Renal cortical epithelial cell (primary cell): Measurements from ENCODE around the gene BMERB1. TPM values are rescaled to one million over a fixed set of nuclear protein-coding genes. Genes with fewer than 3 reads are reported as not detected.
"Not testable (repeated sequence)": the region's sequence is repeated elsewhere in the genome, so short reads cannot be mapped to it uniquely, and the experiment has no call there.

Experiments used
- DNase-seq: peaks from one replicate; pipeline ENCODE4 v3.0.0-alpha.2; 2011; ENCODE audit warnings: low read depth
- total RNA-seq: library from RNA; depleted of rRNA; stranded (reverse); fragments of >200 nt; gene quantifications from 2 replicates; pipeline ENCODE4 v1.2.3, GENCODE V29; 2014

BMERB1 gene
- total RNA-seq, 1 donor from 2014 or later = 12.6 TPM

- peak; percentile 19 for DNase-seq
Measured at GRCh38 chr16:15425861-15426260, 8.5 kb upstream of the BMERB1 start.

- DNase-seq = no peak
Measured at GRCh38 chr16:15426796-15427195, 7.6 kb upstream of the BMERB1 start.

GRCh38 chr16:15427648-15428239, 6.6 kb upstream of the BMERB1 start:
- peak; percentile 60 for DNase-seq

GRCh38 chr16:15430884-15431283, 3.5 kb upstream of the BMERB1 start:
- not testable (repeated sequence) for DNase-seq

GRCh38 chr16:15434079-15434424, 336 bp upstream of the BMERB1 start:
- no peak for DNase-seq

GRCh38 chr16:15435216-15435864, 952 bp downstream of the BMERB1 start:
- DNase-seq = no peak

- no peak for DNase-seq
Measured at GRCh38 chr16:15439102-15439501, 4.7 kb downstream of the BMERB1 start.

- DNase-seq = no peak
Measured at GRCh38 chr16:15439521-15439920, 5.1 kb downstream of the BMERB1 start.

GRCh38 chr16:15440852-15441251, 6.5 kb downstream of the BMERB1 start:
- peak; percentile 48 for DNase-seq

- DNase-seq = not testable (repeated sequence)
Measured at GRCh38 chr16:15442140-15442539, 7.8 kb downstream of the BMERB1 start.

- DNase-seq = no peak
Measured at GRCh38 chr16:15443753-15444152, 9.4 kb downstream of the BMERB1 start.

GRCh38 chr16:15444264-15444663, 9.9 kb downstream of the BMERB1 start:
- no peak for DNase-seq

- no peak for DNase-seq
Measured at GRCh38 chr16:15445450-15445849, 11.1 kb downstream of the BMERB1 start.

GRCh38 chr16:15446901-15447300, 12.5 kb downstream of the BMERB1 start:
- DNase-seq = no peak

GRCh38 chr16:15450624-15451023, 16.2 kb downstream of the BMERB1 start:
- no peak for DNase-seq

GRCh38 chr16:15451098-15451731, 16.8 kb downstream of the BMERB1 start:
- DNase-seq = no peak

- no peak for DNase-seq
Measured at GRCh38 chr16:15452246-15452855, 18.0 kb downstream of the BMERB1 start.

GRCh38 chr16:15453296-15453695, 18.9 kb downstream of the BMERB1 start:
- DNase-seq = not testable (repeated sequence)

- DNase-seq = not testable (repeated sequence)
Measured at GRCh38 chr16:15454933-15455332, 20.5 kb downstream of the BMERB1 start.

- no peak for DNase-seq
Measured at GRCh38 chr16:15457400-15457799, 23.0 kb downstream of the BMERB1 start.

GRCh38 chr16:15457958-15458357, 23.6 kb downstream of the BMERB1 start:
- no peak for DNase-seq

- no peak for DNase-seq
Measured at GRCh38 chr16:15459791-15460190, 25.4 kb downstream of the BMERB1 start.

- DNase-seq = no peak
Measured at GRCh38 chr16:15460601-15461000, 26.2 kb downstream of the BMERB1 start.
